Liver (tissue), 9 donors: ENCODE data around the gene TMEM176B. TPM values are rescaled to one million over a fixed set of nuclear protein-coding genes. Genes with fewer than 3 reads are reported as not detected.

ENCODE experiments used
- DNase-seq: peaks from one replicate; pipeline ENCODE4 v3.0.0-alpha.2; 2017; ENCODE audit warnings: low spot score
- H3K27ac ChIP-seq, 2 donors: one replicate each; pipeline ENCODE4 v1.7.0; 2013; ENCODE audit warnings: inconsistent platforms in 2 of 2, low read length in 2 of 2, control low read depth in 1 of 2, low read depth in 1 of 2, mild to moderate bottlenecking in 1 of 2
- H3K27me3 ChIP-seq, 4 donors: one replicate each; pipeline versions ENCODE4 v1.6.1 to v1.7.0; 2013; ENCODE audit warnings: low read length in 3 of 4, inconsistent platforms in 1 of 4, mild to moderate bottlenecking in 1 of 4, moderate library complexity in 1 of 4; ENCODE audit not compliant: control insufficient read depth in 4 of 4, insufficient read depth in 4 of 4
- H3K36me3 ChIP-seq, 4 donors: one replicate each; pipeline versions ENCODE4 v1.6.1 to v1.7.0; 2013; ENCODE audit warnings: low read length in 3 of 4, mild to moderate bottlenecking in 3 of 4, low read depth in 1 of 4, moderate library complexity in 1 of 4; ENCODE audit not compliant: control insufficient read depth in 4 of 4, insufficient read depth in 3 of 4
- H3K4me1 ChIP-seq, 4 donors: one replicate each; pipeline versions ENCODE4 v1.6.1 to v1.7.0; 2013; ENCODE audit warnings: low read length in 3 of 4, mild to moderate bottlenecking in 3 of 4, moderate library complexity in 1 of 4; ENCODE audit not compliant: control insufficient read depth in 4 of 4, insufficient read depth in 4 of 4
- H3K4me3 ChIP-seq, 3 donors: one replicate each; pipeline versions ENCODE4 v1.6.1 to v1.7.0; 2013; ENCODE audit warnings: low read length in 3 of 3, control low read depth in 1 of 3, low read depth in 1 of 3, mild to moderate bottlenecking in 1 of 3
- H3K9ac ChIP-seq, 2 donors: one replicate each; pipeline ENCODE4 v1.7.0; 2013; ENCODE audit warnings: low read length in 2 of 2, mild to moderate bottlenecking in 2 of 2, moderate library complexity in 2 of 2, control low read depth in 1 of 2, low read depth in 1 of 2
- H3K9me3 ChIP-seq, 4 donors: one replicate each; pipeline versions ENCODE4 v1.6.1 to v1.7.0; 2013; ENCODE audit warnings: low read length in 3 of 4; ENCODE audit not compliant: control insufficient read depth in 4 of 4
- ATF3 ChIP-seq: IDR thresholded peaks from 2 replicates; pipeline ENCODE4 v1.6.1; 2016; ENCODE audit warnings: antibody characterized with exemption
- CTCF ChIP-seq: fragments of 150-350 bp; IDR thresholded peaks from 2 replicates; pipeline ENCODE4 v1.5.1; 2017; ENCODE audit warnings: improper control_type of control experiment, low read depth, low read length; ENCODE audit not compliant: missing input control
- EGR1 ChIP-seq, 2 donors: IDR thresholded peaks; 2 replicates each; pipeline ENCODE4 v1.6.1; 2016 to 2018; ENCODE audit warnings: antibody characterized with exemption in 2 of 2, low read depth in 2 of 2
- FOXA1 ChIP-seq: IDR thresholded peaks from 2 replicates; pipeline ENCODE4 v1.6.1; 2016; ENCODE audit warnings: antibody characterized with exemption
- FOXA2 ChIP-seq: IDR thresholded peaks from 2 replicates; pipeline ENCODE4 v1.6.1; 2016; ENCODE audit warnings: antibody characterized with exemption
- GABPA ChIP-seq, 2 donors: IDR thresholded peaks in 1 of 2; conservative IDR thresholded peaks in 1 of 2; 2 replicates each; pipeline ENCODE4 v1.6.1; 2016; ENCODE audit warnings: antibody characterized with exemption in 2 of 2, mild to moderate bottlenecking in 1 of 2, moderate library complexity in 1 of 2
- HNF4A ChIP-seq, 2 donors: conservative IDR thresholded peaks; 2 replicates each; pipeline ENCODE4 v1.6.1; 2016; ENCODE audit warnings: antibody characterized with exemption in 2 of 2, mild to moderate bottlenecking in 2 of 2
- HNF4G ChIP-seq: IDR thresholded peaks from 2 replicates; pipeline ENCODE4 v1.6.1; 2016; ENCODE audit warnings: antibody characterized with exemption
- JUND ChIP-seq, 2 donors: IDR thresholded peaks; 2 replicates each; pipeline ENCODE4 v1.6.1; 2016; ENCODE audit warnings: antibody characterized with exemption in 2 of 2
- MAX ChIP-seq: IDR thresholded peaks from 2 replicates; pipeline ENCODE4 v1.6.1; 2016; ENCODE audit warnings: antibody characterized with exemption
- NR2F2 ChIP-seq: IDR thresholded peaks from 2 replicates; pipeline ENCODE4 v1.6.1; 2016; ENCODE audit warnings: antibody characterized with exemption
- REST ChIP-seq: IDR thresholded peaks from 2 replicates; pipeline ENCODE4 v1.6.1; 2016; ENCODE audit warnings: antibody characterized with exemption, mild to moderate bottlenecking
- RXRA ChIP-seq, 2 donors: IDR thresholded peaks; 2 replicates each; pipeline ENCODE4 v1.6.1; 2017 to 2018; ENCODE audit warnings: antibody characterized with exemption in 2 of 2, mild to moderate bottlenecking in 1 of 2
- SP1 ChIP-seq: IDR thresholded peaks from 2 replicates; pipeline ENCODE4 v1.6.1; 2018; ENCODE audit warnings: antibody characterized with exemption, mild to moderate bottlenecking
- TAF1 ChIP-seq: conservative IDR thresholded peaks from 2 replicates; pipeline ENCODE4 v1.6.1; 2016; ENCODE audit warnings: antibody characterized with exemption, mild to moderate bottlenecking
- YY1 ChIP-seq: IDR thresholded peaks from 2 replicates; pipeline ENCODE4 v1.6.1; 2016; ENCODE audit warnings: antibody characterized with exemption, mild to moderate bottlenecking
- ZBTB33 ChIP-seq: IDR thresholded peaks from 2 replicates; pipeline ENCODE4 v1.6.1; 2016; ENCODE audit warnings: antibody characterized with exemption
- WGBS: extraction: QIAGEN DNeasy Blood & Tissue Kit; methylation state at CpG from one replicate; pipeline ENCODE4 v1.1.7; 2013; 5-methylcytosine and 5-hydroxymethylcytosine counted together
- polyA plus RNA-seq, 2 donors: library from polyadenylated mRNA; stranded (reverse) in 1 of 2; unstranded in 1 of 2; fragments of 200-250 nt in 1 of 2; fragments of >200 nt in 1 of 2; fragmentation: Nextera tagmentation in 1 of 2; extraction: Ambion mirVana in 1 of 2; gene quantifications; one replicate each; pipeline versions ENCODE4 v1.2.1 to v1.2.3, GENCODE V29; 2013 to 2015
- total RNA-seq, 2 donors: library from RNA; depleted of rRNA; stranded (reverse); fragments of >200 nt; gene quantifications; one replicate each; pipeline ENCODE4 v1.2.3, GENCODE V29; 2014
- donor health status: healthy.
- donor health status: healthy.
- donor health status: healthy.
- donor health status: healthy.
- donor health status: healthy.

The TMEM176B gene
- total and polyA plus RNA-seq, 4 donors: 382 to 1,317 (median 999) TPM

- Histone ChIP-seq H3K4me3 (no peak overlapping the region), H3K4me1 (peaks cover 5 to 31% (median 19%) of the 10 kb centered on the region in 4 donors), H3K9me3 (peaks cover 0 to 3% (median 2%) of the 10 kb centered on the region in 4 donors), H3K36me3 (peaks cover 0 to 31% (median 28%) of the 10 kb centered on the region in 4 donors), H3K9ac (no peak overlapping the region), H3K27ac (no peak overlapping the region), H3K27me3 (no peaks in the 10 kb centered on the region)
- WGBS: 96% methylated on average over 3 of the region's 3 CpGs
- no peak for DNase-seq
- no peak for TF ChIP-seq MAX
- TF ChIP-seq CTCF: no peak
- TF ChIP-seq HNF4A (conservative IDR thresholded peaks at IDR 0.05): no peak
- no peak for TF ChIP-seq TAF1
- TF ChIP-seq YY1: no peak
- no peak for TF ChIP-seq REST
- no peak for TF ChIP-seq FOXA2
- TF ChIP-seq HNF4G: no peak
- TF ChIP-seq ZBTB33: no peak
- TF ChIP-seq RXRA (IDR thresholded peaks at IDR 0.05): no peak
- no peak for TF ChIP-seq SP1
- TF ChIP-seq JUND (IDR thresholded peaks at IDR 0.05): no peak
- no peak for TF ChIP-seq EGR1 (IDR thresholded peaks at IDR 0.05; ENCODE audit: low read depth in 2 of 2)
- TF ChIP-seq NR2F2: no peak
Observed at GRCh38 chr7:150806454-150806853, 6.3 kb upstream of the TMEM176B start.

- DNase-seq: no peak
- TF ChIP-seq RXRA (IDR thresholded peaks at IDR 0.05) (no peak), REST (no peak), HNF4A (conservative IDR thresholded peaks at IDR 0.05) (no peak), EGR1 (IDR thresholded peaks at IDR 0.05; ENCODE audit: low read depth in 2 of 2) (no peak), JUND (IDR thresholded peaks at IDR 0.05) (no peak), SP1 (no peak), FOXA1 (no peak), MAX (no peak), HNF4G (no peak), ATF3 (no peak), NR2F2 (no peak), TAF1 (no peak), YY1 (no peak), GABPA (IDR thresholded peaks at IDR 0.05 in 1 of 2, conservative IDR thresholded peaks at IDR 0.05 in 1 of 2) (no peak)
- Histone ChIP-seq H3K36me3 (peaks cover 0 to 31% (median 28%) of the 10 kb centered on the region in 4 donors), H3K27me3 (no peaks in the 10 kb centered on the region), H3K4me3 (no peak overlapping the region), H3K9me3 (peaks cover 0 to 3% (median 2%) of the 10 kb centered on the region in 4 donors), H3K9ac (no peak overlapping the region), H3K27ac (peak overlapping the region; percentile 13 to 26), H3K4me1 (peaks cover 5 to 31% (median 19%) of the 10 kb centered on the region in 4 donors)
Observed at GRCh38 chr7:150805864-150806263, 5.7 kb upstream of the TMEM176B start.
